SU-DHL-6 (cell line): ENCODE data around the gene GRM5.

Experiments used
- EZH2phosphoT487 ChIP-seq: fragments of 200-600 bp; sonication (generic), shearing (Covaris generic); conservative IDR thresholded peaks from 2 replicates; pipeline ENCODE4 v1.6.1; 2018; ENCODE audit warnings: mild to moderate bottlenecking, antibody characterized with exemption, low read length, moderate library complexity, mixed read lengths
- TF ChIP-seq, protein P1 (sequence below): fragments of 200-600 bp; sonication (generic); IDR thresholded peaks from one replicate; pipeline ENCODE4 v1.5.1; 2017; ENCODE audit warnings: antibody characterized with exemption, mild to moderate bottlenecking, low read length, moderate library complexity; ENCODE audit not compliant: insufficient read depth, poor library complexity, severe bottlenecking

- TF ChIP-seq, protein P1, sequence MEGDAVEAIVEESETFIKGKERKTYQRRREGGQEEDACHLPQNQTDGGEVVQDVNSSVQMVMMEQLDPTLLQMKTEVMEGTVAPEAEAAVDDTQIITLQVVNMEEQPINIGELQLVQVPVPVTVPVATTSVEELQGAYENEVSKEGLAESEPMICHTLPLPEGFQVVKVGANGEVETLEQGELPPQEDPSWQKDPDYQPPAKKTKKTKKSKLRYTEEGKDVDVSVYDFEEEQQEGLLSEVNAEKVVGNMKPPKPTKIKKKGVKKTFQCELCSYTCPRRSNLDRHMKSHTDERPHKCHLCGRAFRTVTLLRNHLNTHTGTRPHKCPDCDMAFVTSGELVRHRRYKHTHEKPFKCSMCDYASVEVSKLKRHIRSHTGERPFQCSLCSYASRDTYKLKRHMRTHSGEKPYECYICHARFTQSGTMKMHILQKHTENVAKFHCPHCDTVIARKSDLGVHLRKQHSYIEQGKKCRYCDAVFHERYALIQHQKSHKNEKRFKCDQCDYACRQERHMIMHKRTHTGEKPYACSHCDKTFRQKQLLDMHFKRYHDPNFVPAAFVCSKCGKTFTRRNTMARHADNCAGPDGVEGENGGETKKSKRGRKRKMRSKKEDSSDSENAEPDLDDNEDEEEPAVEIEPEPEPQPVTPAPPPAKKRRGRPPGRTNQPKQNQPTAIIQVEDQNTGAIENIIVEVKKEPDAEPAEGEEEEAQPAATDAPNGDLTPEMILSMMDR = no peak
- TF ChIP-seq EZH2phosphoT487 = no peak
Measured at GRCh38 chr11:88695689-88696414, 369.9 kb downstream of the GRM5 start.
